SK-N-SH treated with all-trans-retinoic acid at 6 μM for 48 hours (cell line): ENCODE measurements around the gene PRADC1.

Experiments used
- ATAC-seq: fragments of 200-7000 bp; cut with Tn5 transposase; 3 replicates; pipeline ENCODE4 v1.9.1; 2020; ENCODE audit warnings: mild to moderate bottlenecking, moderate library complexity
- ARNTL ChIP-seq: fragments of 450-650 bp; formaldehyde crosslinking; IDR thresholded peaks from 2 replicates; pipeline ENCODE4 v1.5.0; 2020; ENCODE audit warnings: low read depth, mild to moderate bottlenecking, moderate library complexity, borderline replicate concordance
- BACH2 ChIP-seq: fragments of 250-450 bp; sonication (Bioruptor Pico); IDR thresholded peaks from 2 replicates; pipeline ENCODE4 v1.9.0; 2021; ENCODE audit warnings: mild to moderate bottlenecking, borderline replicate concordance
- CSDC2 ChIP-seq: fragments of 250-450 bp; sonication (Bioruptor Pico); IDR thresholded peaks from 2 replicates; pipeline ENCODE4 v1.5.0; 2020; ENCODE audit warnings: mild to moderate bottlenecking, moderate library complexity
- CSRNP3 ChIP-seq: fragments of 250-450 bp; sonication (Bioruptor Pico); IDR thresholded peaks from 2 replicates; pipeline ENCODE4 v1.5.1; 2021; ENCODE audit warnings: mild to moderate bottlenecking, moderate library complexity
- ESRRG ChIP-seq: fragments of 250-450 bp; sonication (Bioruptor Pico); IDR thresholded peaks from 2 replicates; pipeline ENCODE4 v1.6.1; 2021; ENCODE audit warnings: mild to moderate bottlenecking
- GLIS3 ChIP-seq: fragments of 250-450 bp; sonication (Bioruptor Pico); IDR thresholded peaks from 2 replicates; pipeline ENCODE4 v1.5.0; 2020; ENCODE audit warnings: mild to moderate bottlenecking, moderate library complexity
- ISL1 ChIP-seq: fragments of 250-450 bp; sonication (Bioruptor Pico); IDR thresholded peaks from 2 replicates; pipeline ENCODE4 v2.1.2; 2022; ENCODE audit warnings: mild to moderate bottlenecking, moderate library complexity
- OSR1 ChIP-seq: fragments of 250-450 bp; sonication (Bioruptor Pico); IDR thresholded peaks from 2 replicates; pipeline ENCODE4 v1.8.0; 2022; ENCODE audit warnings: moderate library complexity, mild to moderate bottlenecking, inconsistent platforms
- PATZ1 ChIP-seq: fragments of 250-450 bp; sonication (Bioruptor Pico); IDR thresholded peaks from 2 replicates; pipeline ENCODE4 v1.8.0; 2020; ENCODE audit warnings: mild to moderate bottlenecking, moderate library complexity, borderline replicate concordance
- PPARA ChIP-seq: fragments of 250-450 bp; sonication (Bioruptor Pico); IDR thresholded peaks from 2 replicates; pipeline ENCODE4 v1.5.0; 2020; ENCODE audit warnings: mild to moderate bottlenecking, borderline replicate concordance
- RARB ChIP-seq: fragments of 250-450 bp; sonication (Bioruptor Pico); IDR thresholded peaks from 2 replicates; pipeline ENCODE4 v1.8.0; 2021; ENCODE audit warnings: mild to moderate bottlenecking, moderate library complexity
- SNAI2 ChIP-seq: fragments of 250-450 bp; sonication (Bioruptor Pico); IDR thresholded peaks from 2 replicates; pipeline ENCODE4 v1.5.0; 2020; ENCODE audit warnings: mild to moderate bottlenecking, moderate library complexity
- TCF4 ChIP-seq: fragments of 250-450 bp; sonication (Bioruptor Pico); IDR thresholded peaks from 2 replicates; pipeline ENCODE4 v1.8.0; 2021; ENCODE audit warnings: mild to moderate bottlenecking, moderate library complexity, borderline replicate concordance
- TOX ChIP-seq: fragments of 250-450 bp; sonication (Bioruptor Pico); IDR thresholded peaks from 2 replicates; pipeline ENCODE4 v1.8.0; 2021; ENCODE audit warnings: mild to moderate bottlenecking, moderate library complexity, borderline replicate concordance
- ZC3H10 ChIP-seq: fragments of 250-450 bp; sonication (Bioruptor Pico); IDR thresholded peaks from 2 replicates; pipeline ENCODE4 v1.5.1; 2021; ENCODE audit warnings: mild to moderate bottlenecking, moderate library complexity
- ZFP3 ChIP-seq: fragments of 250-450 bp; sonication (Bioruptor Pico); IDR thresholded peaks from 2 replicates; pipeline ENCODE4 v1.5.0; 2020; ENCODE audit warnings: mild to moderate bottlenecking, moderate library complexity
- ZFP30 ChIP-seq: fragments of 450-650 bp; formaldehyde crosslinking; IDR thresholded peaks from 2 replicates; pipeline ENCODE4 v1.5.0; 2022; ENCODE audit warnings: mild to moderate bottlenecking, moderate library complexity
- ZNF565 ChIP-seq: fragments of 450-650 bp; formaldehyde crosslinking; conservative IDR thresholded peaks from 2 replicates; pipeline ENCODE4 v1.5.0; 2020; ENCODE audit warnings: low read depth, mild to moderate bottlenecking, moderate library complexity
- ZNF70 ChIP-seq: fragments of 450-650 bp; formaldehyde crosslinking; IDR thresholded peaks from 2 replicates; pipeline ENCODE4 v1.5.0; 2020; ENCODE audit warnings: mild to moderate bottlenecking, moderate library complexity
- ZNF8 ChIP-seq: fragments of 450-650 bp; formaldehyde crosslinking; IDR thresholded peaks from 2 replicates; pipeline ENCODE4 v1.5.0; 2020; ENCODE audit warnings: mild to moderate bottlenecking, moderate library complexity
- TF ChIP-seq, protein P1 (sequence below): fragments of 250-450 bp; sonication (Bioruptor Pico); IDR thresholded peaks from 2 replicates; pipeline ENCODE4 v1.5.0; 2020; ENCODE audit warnings: mild to moderate bottlenecking, moderate library complexity
- TF ChIP-seq, protein P2 (sequence below): fragments of 250-450 bp; sonication (Bioruptor Pico); IDR thresholded peaks from 2 replicates; pipeline ENCODE4 v1.8.0; 2021; ENCODE audit warnings: low read depth, mild to moderate bottlenecking, moderate library complexity, borderline replicate concordance

The PRADC1 gene

DNA sequence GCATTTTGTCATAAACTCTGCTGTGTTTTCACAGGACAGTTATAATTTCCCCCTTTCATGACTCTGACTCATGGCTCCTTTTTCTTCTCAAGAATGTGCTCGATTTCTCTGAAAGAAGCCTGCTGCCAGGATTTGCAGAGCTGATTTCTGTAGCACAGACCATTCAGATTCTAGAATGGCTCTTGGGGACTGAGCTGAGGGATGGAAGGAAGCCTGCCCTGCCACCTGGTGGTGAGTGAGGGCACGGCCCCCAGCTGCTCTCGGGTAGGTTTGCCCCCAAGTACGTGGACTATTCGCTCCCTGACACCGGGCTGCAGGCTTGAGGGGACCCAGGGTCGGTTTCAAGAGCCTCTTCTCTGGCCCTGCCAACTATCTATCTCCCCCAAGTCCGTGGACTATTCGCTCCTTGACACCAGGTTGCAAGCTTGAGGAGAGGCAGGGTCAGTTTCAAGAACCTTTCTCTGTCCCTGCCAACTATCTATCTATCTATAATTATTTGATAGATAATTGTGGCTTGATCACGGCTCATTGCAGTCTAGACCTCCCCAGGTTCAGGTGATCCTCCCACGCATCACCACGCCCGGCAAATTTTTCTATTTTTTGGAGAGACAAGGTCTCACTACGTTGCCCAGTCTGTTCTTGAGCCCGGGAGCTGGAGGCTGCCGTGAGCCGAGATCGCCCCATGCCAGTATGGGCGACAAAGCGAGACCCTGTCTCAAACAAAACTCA, 20.4 kb downstream of the PRADC1 start:
- ATAC-seq = peak; percentile 90
- TF ChIP-seq GLIS3 (CRISPR knock-in tag) = no peak
- no peak for TF ChIP-seq TOX (CRISPR knock-in tag)
- no peak for TF ChIP-seq PPARA (CRISPR knock-in tag)
- TF ChIP-seq ZNF70 = no peak
- TF ChIP-seq BACH2 = no peak
- TF ChIP-seq ZNF565 (CRISPR knock-in tag) = no peak
- TF ChIP-seq RARB (CRISPR knock-in tag) = no peak
- no peak for TF ChIP-seq SNAI2 (CRISPR knock-in tag)
- no peak for TF ChIP-seq TCF4
- no peak for TF ChIP-seq CSRNP3 (CRISPR knock-in tag)
- TF ChIP-seq ZFP3 (CRISPR knock-in tag) = no peak
- TF ChIP-seq, protein P1, sequence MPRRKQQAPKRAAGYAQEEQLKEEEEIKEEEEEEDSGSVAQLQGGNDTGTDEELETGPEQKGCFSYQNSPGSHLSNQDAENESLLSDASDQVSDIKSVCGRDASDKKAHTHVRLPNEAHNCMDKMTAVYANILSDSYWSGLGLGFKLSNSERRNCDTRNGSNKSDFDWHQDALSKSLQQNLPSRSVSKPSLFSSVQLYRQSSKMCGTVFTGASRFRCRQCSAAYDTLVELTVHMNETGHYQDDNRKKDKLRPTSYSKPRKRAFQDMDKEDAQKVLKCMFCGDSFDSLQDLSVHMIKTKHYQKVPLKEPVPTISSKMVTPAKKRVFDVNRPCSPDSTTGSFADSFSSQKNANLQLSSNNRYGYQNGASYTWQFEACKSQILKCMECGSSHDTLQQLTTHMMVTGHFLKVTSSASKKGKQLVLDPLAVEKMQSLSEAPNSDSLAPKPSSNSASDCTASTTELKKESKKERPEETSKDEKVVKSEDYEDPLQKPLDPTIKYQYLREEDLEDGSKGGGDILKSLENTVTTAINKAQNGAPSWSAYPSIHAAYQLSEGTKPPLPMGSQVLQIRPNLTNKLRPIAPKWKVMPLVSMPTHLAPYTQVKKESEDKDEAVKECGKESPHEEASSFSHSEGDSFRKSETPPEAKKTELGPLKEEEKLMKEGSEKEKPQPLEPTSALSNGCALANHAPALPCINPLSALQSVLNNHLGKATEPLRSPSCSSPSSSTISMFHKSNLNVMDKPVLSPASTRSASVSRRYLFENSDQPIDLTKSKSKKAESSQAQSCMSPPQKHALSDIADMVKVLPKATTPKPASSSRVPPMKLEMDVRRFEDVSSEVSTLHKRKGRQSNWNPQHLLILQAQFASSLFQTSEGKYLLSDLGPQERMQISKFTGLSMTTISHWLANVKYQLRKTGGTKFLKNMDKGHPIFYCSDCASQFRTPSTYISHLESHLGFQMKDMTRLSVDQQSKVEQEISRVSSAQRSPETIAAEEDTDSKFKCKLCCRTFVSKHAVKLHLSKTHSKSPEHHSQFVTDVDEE (CRISPR knock-in tag) = no peak
- no peak for TF ChIP-seq ZC3H10 (CRISPR knock-in tag)
- no peak for TF ChIP-seq ARNTL (CRISPR knock-in tag)
- no peak for TF ChIP-seq ZNF8 (CRISPR knock-in tag)
- no peak for TF ChIP-seq ZFP30 (CRISPR knock-in tag)
- no peak for TF ChIP-seq CSDC2 (CRISPR knock-in tag)

DNA sequence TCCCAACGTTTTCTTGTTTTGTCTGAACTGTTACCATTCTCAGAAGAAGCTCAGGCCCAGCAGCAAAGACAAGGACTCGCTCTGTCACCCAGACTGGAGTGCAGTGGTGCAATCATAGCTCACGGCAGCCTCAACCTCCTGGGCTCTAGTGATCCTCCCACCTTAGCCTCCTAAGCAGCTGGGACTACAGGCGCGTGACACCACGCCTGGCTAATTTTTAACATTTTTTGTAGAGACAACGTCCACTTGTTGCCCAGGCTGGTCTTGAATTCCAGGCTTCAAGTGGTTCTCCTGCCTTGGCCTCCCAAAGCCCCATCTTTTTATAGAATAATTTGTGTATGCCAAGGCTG, 21.0 kb downstream of the PRADC1 start:
- no peak for ATAC-seq
- no peak for TF ChIP-seq ZFP3 (CRISPR knock-in tag)
- TF ChIP-seq, protein P2, sequence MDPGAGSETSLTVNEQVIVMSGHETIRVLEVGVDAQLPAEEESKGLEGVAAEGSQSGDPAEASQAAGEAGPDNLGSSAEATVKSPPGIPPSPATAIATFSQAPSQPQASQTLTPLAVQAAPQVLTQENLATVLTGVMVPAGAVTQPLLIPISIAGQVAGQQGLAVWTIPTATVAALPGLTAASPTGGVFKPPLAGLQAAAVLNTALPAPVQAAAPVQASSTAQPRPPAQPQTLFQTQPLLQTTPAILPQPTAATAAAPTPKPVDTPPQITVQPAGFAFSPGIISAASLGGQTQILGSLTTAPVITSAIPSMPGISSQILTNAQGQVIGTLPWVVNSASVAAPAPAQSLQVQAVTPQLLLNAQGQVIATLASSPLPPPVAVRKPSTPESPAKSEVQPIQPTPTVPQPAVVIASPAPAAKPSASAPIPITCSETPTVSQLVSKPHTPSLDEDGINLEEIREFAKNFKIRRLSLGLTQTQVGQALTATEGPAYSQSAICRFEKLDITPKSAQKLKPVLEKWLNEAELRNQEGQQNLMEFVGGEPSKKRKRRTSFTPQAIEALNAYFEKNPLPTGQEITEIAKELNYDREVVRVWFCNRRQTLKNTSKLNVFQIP (CRISPR knock-in tag) = no peak
- TF ChIP-seq OSR1 = no peak

DNA sequence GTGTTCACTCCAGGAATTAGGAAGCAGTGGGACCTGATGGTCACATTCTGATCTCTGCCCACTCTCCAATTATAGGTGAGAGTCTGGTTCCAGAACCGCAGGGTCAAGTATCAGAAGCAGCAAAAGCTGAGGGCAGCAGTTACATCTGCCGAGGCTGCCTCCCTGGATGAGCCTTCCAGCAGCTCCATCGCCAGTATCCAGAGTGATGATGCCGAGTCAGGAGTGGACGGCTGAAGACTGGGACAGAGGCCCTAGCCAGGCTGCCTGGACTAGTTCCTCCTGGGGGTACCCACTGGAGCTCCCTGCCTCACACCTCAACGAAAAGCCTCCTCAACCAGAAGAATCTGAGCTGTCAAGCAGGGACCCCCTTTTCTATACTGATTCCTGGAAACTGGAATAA, 22.3 kb downstream of the PRADC1 start:
- ATAC-seq = no peak
- TF ChIP-seq CSDC2 (CRISPR knock-in tag) = no peak
- TF ChIP-seq ISL1 (CRISPR knock-in tag) = no peak
- TF ChIP-seq, protein P2 (CRISPR knock-in tag) = no peak
- TF ChIP-seq TOX (CRISPR knock-in tag) = no peak
- no peak for TF ChIP-seq ZFP30 (CRISPR knock-in tag)
- TF ChIP-seq ZNF8 (CRISPR knock-in tag) = no peak
- no peak for TF ChIP-seq PPARA (CRISPR knock-in tag)
- no peak for TF ChIP-seq ZNF70
- TF ChIP-seq OSR1 = no peak
- TF ChIP-seq, protein P1 (CRISPR knock-in tag) = no peak
- no peak for TF ChIP-seq ZC3H10 (CRISPR knock-in tag)
- TF ChIP-seq ZFP3 (CRISPR knock-in tag) = no peak
- TF ChIP-seq BACH2 = no peak
- TF ChIP-seq ZNF565 (CRISPR knock-in tag) = no peak
- TF ChIP-seq RARB (CRISPR knock-in tag) = no peak
- no peak for TF ChIP-seq CSRNP3 (CRISPR knock-in tag)
- TF ChIP-seq GLIS3 (CRISPR knock-in tag) = no peak
- TF ChIP-seq ESRRG (CRISPR knock-in tag) = no peak
- TF ChIP-seq PATZ1 = no peak
- TF ChIP-seq ARNTL (CRISPR knock-in tag) = no peak
